ENCODE data around the gene STK32B.
"Not testable (repeated sequence)": the region's sequence is repeated elsewhere in the genome, so short reads cannot be mapped to it uniquely, and the experiment has no call there.

STK32B gene

DNA sequence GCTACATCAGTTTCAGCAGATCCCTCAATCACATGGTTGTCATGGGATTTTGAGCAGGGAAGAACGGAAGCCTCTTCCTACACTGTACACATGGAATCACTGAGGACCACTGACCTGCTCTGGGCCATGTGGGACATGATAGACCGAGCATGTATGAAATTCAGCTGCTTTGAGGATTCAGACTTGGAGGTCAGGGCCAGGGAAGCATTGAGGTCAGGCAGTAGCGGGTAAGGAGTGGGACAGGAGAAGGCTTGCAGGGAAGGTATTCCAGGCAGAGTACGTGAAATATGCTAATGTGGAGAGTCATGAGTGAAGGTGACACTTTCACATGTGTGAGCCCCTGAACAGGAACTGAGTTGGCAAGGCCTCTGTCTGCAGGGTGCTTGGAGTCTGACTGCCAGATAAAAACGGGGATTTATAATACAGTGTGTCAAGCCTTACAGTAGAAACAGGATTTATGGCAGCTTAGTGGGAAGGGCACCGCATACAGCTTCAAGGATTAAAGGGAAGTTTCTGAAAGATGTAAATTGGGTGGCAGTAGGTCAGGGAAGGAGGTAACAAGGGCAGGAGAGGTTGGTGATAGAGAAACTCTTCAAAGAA lies 111.7 kb downstream of the STK32B start:
- no peak for DNase-seq (ENCODE audit: low spot score)

DNA sequence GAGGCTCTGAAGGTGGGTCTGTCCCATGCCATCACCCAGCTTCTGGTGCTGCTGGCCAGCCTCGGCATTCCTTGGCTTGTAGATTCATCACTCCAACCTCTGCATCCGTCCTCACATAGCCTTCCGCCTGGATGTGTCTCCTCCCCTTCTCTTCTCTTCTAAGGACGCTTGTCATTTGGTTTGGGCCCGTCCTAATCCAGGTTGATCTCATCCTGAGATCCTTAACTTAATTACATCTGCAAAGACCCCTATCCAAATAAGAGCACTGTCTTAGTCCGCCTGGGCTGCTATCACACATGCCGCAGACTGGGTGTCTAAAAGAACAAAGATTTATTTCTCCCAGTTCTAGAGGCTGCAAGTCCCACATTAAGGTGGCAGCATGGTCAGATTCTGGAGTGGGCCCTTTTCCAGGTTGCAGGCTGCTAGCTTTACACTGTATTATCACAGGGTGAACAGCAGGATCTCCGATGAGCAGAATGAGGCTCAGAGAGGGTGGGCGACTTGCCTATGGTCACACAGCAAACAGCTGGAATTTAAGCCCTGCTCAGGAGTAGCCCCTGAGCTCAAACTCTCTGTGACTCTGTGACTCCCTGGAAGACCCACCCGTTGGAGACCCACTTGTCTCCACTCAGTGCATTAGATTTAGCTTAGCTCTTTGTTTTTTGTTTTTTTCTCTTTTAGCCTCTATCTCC lies 113.1 kb downstream of the STK32B start:
- no peak for DNase-seq (ENCODE audit: low spot score)

- no peak for DNase-seq (ENCODE audit: low spot score)
Measured at GRCh38 chr4:5165420-5166369, 114.4 kb downstream of the STK32B start.

DNA sequence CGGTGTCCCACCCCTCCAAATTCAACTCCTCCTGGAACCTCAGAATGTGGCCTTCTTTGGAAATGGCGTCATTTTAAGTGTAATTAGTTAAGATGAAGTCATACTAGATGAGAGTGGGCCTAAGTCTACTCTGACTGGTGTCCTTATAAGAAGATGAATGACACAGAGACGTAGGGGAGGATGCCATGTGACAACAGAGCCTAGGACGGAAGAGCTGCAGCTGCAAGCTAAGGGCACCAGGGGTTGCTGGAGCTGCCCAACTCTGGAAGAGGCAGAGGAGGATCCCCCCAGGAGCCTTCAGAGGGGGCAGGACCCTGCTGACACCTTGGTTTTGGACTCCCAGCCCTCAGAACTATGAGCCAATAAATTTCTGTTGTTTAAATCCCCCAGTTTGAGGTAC lies 115.1 kb downstream of the STK32B start:
- no peak for DNase-seq (ENCODE audit: low spot score)

DNA sequence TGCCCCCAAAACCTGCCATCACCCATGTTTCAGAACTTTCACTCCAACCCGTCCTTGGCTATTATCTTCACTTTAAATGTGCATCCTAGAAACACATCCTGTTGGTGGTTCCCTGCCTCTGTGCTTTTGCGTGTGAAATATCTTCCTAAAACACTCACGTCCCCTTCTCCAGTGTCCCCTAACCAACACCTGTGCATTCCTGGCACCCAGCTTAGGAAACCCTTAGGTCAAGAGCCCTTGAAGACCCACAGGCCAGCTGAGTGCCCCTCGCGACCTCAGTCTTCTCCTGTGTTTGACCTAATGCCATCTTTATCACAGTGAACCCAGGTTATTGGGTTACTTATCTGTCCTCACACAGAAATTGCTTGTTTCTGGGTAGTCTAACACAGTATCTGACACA lies 117.6 kb downstream of the STK32B start:
- DNase-seq (ENCODE audit: low spot score): no peak

- not testable (repeated sequence) for DNase-seq (ENCODE audit: low spot score)
Measured at GRCh38 chr4:5175836-5176235, 124.6 kb downstream of the STK32B start.

DNA sequence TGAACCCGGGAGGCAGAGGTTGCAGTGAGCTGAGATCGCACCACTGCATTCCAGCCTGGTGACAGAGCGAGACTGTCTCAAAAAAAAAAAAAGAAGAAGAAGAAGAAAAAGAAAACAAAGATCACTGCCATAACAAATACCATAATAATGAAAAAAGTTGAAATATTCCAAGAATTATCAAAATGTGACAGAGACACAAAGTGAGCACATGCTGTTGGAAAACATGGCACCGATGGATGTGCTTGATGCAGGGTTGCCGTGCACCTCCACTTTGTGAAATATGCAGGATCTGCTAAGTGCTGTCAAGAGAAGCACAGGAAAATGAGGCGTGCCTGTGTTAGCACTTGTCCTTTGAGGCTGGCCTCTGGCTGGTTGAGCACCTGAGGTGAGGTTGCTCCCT lies 133.3 kb downstream of the STK32B start:
- no peak for DNase-seq (ENCODE audit: low spot score)

- no peak for DNase-seq (ENCODE audit: low spot score)
Measured at GRCh38 chr4:5185551-5185950, 134.3 kb downstream of the STK32B start.

GRCh38 chr4:5186271-5187064 lies 135.2 kb downstream of the STK32B start:
- no peak for DNase-seq (ENCODE audit: low spot score)

DNA sequence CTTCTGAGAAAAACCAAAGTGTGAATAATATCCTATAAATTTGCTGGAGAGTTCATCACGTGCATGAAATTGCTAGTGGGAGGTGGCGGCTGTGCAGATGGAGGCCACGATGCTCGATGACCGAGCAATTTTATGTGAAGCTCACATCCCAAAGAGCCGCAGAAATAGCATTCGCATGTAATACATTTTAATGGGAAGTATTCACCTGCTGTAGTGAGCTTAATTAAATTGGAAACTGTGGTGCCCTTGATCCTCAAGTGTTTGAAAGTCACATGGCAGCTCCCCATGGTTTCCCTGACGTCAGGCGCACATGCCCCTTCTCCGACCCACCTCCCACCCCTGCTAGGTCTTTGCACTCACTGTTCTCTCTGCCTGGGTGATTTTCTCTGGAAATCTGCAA lies 136.8 kb downstream of the STK32B start:
- DNase-seq (ENCODE audit: low spot score): no peak

DNA sequence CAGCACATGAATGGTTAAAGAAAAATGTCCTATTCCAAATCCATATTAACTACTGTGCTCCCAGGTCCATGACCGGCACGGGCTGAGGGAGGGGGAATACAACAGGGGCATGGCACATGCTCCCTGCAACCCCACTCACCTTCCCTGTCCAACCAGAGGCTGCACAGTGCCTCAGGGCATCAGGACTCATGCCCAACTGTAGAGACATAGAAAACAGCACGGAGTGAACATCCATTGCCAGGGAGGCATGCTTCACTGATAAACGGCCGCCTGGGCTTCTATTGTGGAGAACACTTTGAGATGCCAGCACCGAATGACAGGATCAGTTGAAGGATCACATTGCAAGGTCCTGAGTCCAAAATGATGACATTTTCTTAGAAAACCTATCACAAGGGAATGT lies 140.6 kb downstream of the STK32B start:
- no peak for DNase-seq (ENCODE audit: low spot score)

DNA sequence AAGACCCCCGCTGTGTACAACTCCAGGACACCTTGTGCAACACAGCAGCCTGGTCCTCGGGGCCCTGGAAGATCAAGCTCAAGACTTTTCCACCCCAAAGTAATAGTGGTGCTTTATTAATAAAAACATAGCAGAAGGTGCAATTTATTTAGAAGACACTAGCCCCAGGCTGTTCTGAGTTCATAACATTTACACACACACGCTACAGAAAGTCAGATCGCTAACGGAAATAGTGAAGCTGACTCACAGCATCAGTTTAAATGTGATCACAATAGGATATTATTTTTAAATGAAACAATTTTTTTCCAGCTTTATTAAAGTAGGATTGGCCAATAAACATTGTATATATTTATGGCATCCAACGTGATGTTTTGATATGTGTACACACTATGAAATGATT lies 141.0 kb downstream of the STK32B start:
- DNase-seq (ENCODE audit: low spot score): no peak

DNA sequence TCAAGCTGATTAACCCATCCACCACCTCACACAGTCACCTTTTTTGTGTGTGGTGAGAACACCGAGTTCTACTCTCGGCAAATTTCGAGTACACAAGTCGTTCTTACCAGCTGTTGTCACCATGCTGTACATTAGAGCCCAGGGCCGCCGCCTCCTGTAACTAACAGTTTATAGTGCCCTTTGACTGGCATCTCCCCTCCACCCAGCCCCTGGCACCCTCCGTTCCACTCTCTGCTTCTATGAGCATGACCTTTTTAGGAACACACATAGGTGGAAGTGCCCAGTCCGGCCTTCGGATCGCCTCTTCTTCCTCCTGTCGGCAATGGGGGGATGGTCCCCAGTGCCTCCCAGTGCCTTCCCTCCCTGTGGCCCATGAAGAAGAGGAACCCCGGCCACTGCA lies 141.4 kb downstream of the STK32B start:
- DNase-seq (ENCODE audit: low spot score): no peak

DNA sequence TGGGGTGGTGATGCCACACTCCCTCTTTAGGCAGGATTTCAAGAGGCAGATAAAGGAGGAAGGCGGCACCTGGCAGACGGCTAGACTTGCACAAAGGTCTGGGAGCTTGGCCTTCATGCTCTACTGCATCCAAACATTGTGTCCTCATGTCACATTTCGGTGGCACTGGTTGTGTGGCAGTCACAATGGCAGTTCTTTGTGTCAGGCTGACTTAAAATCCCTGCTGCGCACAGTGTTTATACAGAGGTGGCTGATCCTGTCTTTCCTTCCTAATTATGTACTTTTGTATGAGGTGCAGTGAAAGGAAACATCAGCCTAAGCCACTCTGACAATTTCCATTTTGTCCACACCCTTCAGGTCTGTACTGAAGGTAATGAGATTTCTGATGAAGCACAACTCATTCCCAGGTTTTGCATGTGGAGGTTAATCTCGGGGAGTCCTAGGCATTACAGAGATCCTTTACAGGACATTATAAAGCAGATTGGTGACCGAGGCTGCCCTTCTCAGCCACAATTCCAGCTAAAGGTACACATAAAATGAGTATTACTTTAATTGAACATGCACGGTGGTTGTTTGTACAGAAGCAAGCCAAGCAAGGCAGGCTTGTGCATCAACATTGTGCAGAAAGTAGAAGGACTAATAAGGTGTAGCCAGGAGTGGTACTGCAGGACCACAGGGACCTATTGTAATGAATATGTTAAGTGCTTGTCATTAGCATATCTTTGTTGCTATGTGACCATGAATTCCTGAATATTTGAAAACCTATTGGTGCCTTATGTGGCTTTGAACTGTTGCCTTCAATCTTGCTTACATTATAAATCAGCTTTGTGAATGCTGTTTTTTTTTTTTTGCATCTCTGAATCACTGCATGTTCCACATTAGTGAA lies 147.6 kb downstream of the STK32B start:
- DNase-seq (ENCODE audit: low spot score): no peak

GRCh38 chr4:5199912-5200311 lies 148.6 kb downstream of the STK32B start:
- DNase-seq (ENCODE audit: low spot score): no peak

- no peak for DNase-seq (ENCODE audit: low spot score)
Measured at GRCh38 chr4:5200513-5200912, 149.2 kb downstream of the STK32B start.

- no peak for DNase-seq (ENCODE audit: low spot score)
Measured at GRCh38 chr4:5203309-5203992, 152.2 kb downstream of the STK32B start.

DNA sequence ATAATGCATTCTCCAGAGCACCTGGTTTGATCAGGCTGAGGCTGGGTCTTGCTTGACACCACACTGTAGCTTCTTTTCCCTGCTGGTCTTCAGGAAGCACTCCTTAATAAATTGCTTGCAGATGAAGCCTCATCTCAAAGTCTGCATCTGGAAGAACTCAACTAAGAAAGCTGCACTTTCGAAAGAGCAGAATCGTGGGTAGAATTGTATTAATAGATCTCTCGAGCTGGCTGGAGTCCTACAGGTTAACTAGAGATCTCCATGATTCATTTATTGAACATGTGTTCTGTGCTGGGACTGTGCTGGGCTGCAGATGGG lies 152.7 kb downstream of the STK32B start:
- DNase-seq (ENCODE audit: low spot score): no peak

- DNase-seq (ENCODE audit: low spot score): no peak
Measured at GRCh38 chr4:5204781-5205180, 153.5 kb downstream of the STK32B start.

GRCh38 chr4:5206016-5206790 lies 154.9 kb downstream of the STK32B start:
- DNase-seq (ENCODE audit: low spot score): no peak
